SU-DHL-6 (cell line): Measurements from ENCODE around the gene ARHGAP6.

ENCODE experiments used
- EZH2phosphoT487 ChIP-seq: fragments of 200-600 bp; sonication (generic), shearing (Covaris generic); conservative IDR thresholded peaks from 2 replicates; pipeline ENCODE4 v1.6.1; 2018; ENCODE audit warnings: mild to moderate bottlenecking, antibody characterized with exemption, low read length, moderate library complexity, mixed read lengths
- TF ChIP-seq, protein P1 (sequence below): fragments of 200-600 bp; sonication (generic); IDR thresholded peaks from one replicate; pipeline ENCODE4 v1.5.1; 2017; ENCODE audit warnings: antibody characterized with exemption, mild to moderate bottlenecking, low read length, moderate library complexity; ENCODE audit not compliant: insufficient read depth, poor library complexity, severe bottlenecking

DNA sequence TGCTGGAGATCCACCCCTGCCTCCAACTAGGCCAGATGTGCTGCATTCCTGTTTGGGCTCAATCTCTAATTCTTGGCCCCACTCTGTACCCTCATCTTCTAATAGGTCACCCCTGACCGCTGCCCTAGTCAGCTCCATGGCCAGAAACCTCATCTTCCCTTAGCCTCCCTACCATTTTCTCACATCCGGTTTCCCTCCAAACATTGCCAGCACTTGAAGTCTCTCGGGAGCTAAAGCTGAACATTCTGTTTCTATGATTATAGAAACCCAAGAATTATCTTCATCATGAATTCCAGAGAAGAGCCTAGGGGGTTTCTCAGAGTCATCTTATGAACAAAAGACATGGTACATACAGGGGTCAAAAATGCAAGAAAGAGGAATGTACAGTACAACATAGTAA lies 192.8 kb downstream of the ARHGAP6 start:
- TF ChIP-seq, protein P1, sequence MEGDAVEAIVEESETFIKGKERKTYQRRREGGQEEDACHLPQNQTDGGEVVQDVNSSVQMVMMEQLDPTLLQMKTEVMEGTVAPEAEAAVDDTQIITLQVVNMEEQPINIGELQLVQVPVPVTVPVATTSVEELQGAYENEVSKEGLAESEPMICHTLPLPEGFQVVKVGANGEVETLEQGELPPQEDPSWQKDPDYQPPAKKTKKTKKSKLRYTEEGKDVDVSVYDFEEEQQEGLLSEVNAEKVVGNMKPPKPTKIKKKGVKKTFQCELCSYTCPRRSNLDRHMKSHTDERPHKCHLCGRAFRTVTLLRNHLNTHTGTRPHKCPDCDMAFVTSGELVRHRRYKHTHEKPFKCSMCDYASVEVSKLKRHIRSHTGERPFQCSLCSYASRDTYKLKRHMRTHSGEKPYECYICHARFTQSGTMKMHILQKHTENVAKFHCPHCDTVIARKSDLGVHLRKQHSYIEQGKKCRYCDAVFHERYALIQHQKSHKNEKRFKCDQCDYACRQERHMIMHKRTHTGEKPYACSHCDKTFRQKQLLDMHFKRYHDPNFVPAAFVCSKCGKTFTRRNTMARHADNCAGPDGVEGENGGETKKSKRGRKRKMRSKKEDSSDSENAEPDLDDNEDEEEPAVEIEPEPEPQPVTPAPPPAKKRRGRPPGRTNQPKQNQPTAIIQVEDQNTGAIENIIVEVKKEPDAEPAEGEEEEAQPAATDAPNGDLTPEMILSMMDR: no peak
- no peak for TF ChIP-seq EZH2phosphoT487
